Measurements from ENCODE around the gene DGKQ.

DNA sequence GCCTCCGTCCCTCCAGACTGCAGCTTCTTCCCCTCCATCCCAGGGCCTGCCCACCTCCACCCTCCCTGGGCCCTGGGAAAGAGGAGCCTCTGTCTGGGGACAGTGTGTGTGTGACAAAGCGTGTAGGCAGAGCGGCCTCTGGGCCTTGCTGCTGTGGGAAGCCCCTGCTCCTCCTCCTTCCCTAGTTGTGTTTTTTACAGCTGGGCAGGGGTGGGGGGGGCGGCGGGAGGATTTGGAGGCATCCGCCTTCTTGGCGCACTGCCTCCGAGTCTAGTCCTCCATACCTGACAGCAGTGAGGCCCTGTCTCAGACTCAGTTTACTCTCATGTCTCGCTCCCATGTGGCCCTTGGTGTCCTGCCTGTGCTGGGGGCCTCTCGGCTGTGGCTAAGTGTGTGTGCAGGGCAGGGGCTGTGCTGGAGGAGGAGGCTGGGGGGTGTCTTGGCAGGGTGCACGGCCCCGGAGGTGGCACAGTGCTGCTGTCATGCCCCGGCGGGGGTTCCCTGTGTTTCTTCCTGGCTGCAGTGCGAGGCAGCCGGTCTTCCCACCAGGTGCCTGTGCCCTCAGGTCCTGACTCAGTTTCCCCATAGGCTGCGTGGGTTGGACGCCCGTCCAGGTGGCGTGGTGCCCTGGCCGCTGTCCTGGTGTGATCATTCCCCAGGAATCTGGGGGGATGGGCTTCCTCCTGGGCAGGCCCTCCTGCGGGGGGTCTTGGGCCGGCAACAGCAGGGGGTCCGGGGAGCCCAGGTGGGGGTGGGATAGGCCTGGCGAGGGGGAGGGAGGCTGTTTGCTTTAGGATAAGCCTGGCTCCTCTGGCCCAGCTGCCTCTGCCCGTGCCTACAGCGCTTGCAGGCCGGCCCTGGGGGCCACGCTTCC, 45.0 kb upstream of the DGKQ start:
- no peak for TF ChIP-seq SIN3A (IDR thresholded peaks at IDR 0.05; ENCODE audit: low read depth)
- TF ChIP-seq, protein P1, sequence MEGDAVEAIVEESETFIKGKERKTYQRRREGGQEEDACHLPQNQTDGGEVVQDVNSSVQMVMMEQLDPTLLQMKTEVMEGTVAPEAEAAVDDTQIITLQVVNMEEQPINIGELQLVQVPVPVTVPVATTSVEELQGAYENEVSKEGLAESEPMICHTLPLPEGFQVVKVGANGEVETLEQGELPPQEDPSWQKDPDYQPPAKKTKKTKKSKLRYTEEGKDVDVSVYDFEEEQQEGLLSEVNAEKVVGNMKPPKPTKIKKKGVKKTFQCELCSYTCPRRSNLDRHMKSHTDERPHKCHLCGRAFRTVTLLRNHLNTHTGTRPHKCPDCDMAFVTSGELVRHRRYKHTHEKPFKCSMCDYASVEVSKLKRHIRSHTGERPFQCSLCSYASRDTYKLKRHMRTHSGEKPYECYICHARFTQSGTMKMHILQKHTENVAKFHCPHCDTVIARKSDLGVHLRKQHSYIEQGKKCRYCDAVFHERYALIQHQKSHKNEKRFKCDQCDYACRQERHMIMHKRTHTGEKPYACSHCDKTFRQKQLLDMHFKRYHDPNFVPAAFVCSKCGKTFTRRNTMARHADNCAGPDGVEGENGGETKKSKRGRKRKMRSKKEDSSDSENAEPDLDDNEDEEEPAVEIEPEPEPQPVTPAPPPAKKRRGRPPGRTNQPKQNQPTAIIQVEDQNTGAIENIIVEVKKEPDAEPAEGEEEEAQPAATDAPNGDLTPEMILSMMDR (IDR thresholded peaks at IDR 0.05 in 2 of 3, conservative IDR thresholded peaks at IDR 0.05 in 1 of 3; ENCODE audit: borderline replicate concordance in 1 of 3, insufficient read depth in 1 of 3, low read depth in 2 of 3, low read length in 2 of 3), result no peak
- no peak for TF ChIP-seq EZH2phosphoT487 (IDR thresholded peaks at IDR 0.05; ENCODE audit: borderline replicate concordance)
- no peak for TF ChIP-seq POLR2A (IDR thresholded peaks at IDR 0.05; ENCODE audit: borderline replicate concordance, extremely low read depth, insufficient read depth, insufficient read length)
- no peak for TF ChIP-seq EZH2 (IDR thresholded peaks at IDR 0.05)
